Neural cell (in vitro differentiated cells): ENCODE data around the gene AMBN.

Source experiments
- EZH2 ChIP-seq: fragments of 200-600, 300-800 bp; shearing (Covaris generic), sonication (generic); IDR thresholded peaks from 2 replicates; pipeline ENCODE4 v1.6.1; 2014; ENCODE audit warnings: antibody characterized with exemption, low read length, borderline replicate concordance, mild to moderate bottlenecking; ENCODE audit not compliant: insufficient read depth, poor library complexity, severe bottlenecking
- POLR2AphosphoS5 ChIP-seq: IDR thresholded peaks from 2 replicates; pipeline ENCODE4 v1.6.1; 2012
- TF ChIP-seq, protein P1 (sequence below): fragments of 450-650 bp; IDR thresholded peaks from 2 replicates; pipeline ENCODE4 v1.5.1; 2014; ENCODE audit warnings: antibody characterized with exemption, mild to moderate bottlenecking, moderate library complexity; ENCODE audit not compliant: poor library complexity, severe bottlenecking

DNA sequence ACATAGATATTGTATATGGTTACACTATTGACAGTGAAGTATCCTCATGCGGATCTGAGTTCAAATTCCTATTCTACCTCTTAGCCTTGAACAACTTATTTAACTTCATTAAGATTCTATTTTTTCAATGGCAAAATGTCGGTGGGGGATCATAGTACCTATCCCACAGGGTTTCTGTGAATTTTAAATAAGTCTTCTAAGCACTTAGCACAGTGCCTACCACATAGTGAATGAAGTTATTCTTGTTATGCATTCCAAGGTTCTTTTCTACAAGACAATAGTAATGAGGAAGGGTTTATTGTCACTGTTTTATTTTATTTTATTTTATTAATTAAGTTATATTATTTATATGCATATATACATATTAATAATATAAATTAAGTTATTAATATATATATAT lies 27.7 kb downstream of the AMBN start:
- TF ChIP-seq, protein P1, sequence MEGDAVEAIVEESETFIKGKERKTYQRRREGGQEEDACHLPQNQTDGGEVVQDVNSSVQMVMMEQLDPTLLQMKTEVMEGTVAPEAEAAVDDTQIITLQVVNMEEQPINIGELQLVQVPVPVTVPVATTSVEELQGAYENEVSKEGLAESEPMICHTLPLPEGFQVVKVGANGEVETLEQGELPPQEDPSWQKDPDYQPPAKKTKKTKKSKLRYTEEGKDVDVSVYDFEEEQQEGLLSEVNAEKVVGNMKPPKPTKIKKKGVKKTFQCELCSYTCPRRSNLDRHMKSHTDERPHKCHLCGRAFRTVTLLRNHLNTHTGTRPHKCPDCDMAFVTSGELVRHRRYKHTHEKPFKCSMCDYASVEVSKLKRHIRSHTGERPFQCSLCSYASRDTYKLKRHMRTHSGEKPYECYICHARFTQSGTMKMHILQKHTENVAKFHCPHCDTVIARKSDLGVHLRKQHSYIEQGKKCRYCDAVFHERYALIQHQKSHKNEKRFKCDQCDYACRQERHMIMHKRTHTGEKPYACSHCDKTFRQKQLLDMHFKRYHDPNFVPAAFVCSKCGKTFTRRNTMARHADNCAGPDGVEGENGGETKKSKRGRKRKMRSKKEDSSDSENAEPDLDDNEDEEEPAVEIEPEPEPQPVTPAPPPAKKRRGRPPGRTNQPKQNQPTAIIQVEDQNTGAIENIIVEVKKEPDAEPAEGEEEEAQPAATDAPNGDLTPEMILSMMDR = no peak
- TF ChIP-seq EZH2 (no peak), POLR2AphosphoS5 (no peak)
